ENCODE data around the gene RGS14. TPM values are rescaled to one million over a fixed set of nuclear protein-coding genes. Genes with fewer than 3 reads are reported as not detected.

RGS14 gene
- total and polyA plus RNA-seq, 5 donors from 2014 or later, result 40.1 to 93.3 (median 53.4) TPM

DNA sequence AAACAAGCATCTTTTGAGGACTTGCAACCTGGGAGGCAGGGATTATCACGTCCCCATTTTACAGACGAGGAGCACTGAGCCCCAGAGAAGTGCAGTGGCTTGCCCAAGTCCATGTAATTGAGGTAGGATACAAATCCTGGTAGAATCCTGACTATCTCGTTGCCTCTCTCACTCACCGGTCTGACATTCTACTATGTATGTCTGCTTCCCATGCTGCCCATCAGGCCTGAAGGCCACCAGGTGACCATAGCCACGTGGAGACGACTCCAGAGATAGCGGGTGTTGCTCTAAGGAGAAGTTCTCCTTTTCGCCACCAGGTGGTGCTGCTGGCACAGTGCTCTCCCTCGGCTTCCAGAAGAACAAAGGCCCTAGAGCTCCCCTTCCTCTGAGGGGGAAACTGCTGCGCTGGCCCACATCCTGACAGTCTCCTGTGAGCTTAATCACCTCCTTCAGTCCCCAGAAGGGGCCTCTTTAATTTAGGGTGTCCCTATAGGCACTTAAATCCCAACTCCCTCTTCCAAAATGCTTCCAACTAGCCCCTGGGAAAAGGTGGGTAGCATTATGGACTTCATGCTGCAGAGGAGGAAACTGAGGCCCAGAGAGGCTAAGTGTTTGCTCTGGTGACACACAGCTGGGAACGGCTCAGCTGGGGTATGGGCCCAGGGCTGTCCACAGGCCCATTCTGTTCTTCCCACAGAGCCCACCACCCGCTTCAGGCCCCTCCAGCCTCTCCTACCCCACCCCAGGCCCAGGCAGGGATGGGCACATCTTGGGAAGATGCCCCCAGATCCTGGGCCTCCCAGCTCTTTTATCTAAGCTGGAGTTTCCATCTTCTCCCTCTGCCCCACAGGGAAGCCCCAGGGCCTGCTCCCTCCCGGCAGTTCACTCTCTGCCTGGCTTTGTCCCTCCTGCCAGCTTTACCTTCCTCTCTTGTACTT lies 32.9 kb downstream of the RGS14 start:
- Histone ChIP-seq H3K4me1 (ENCODE audit: control insufficient read depth, insufficient read depth, low read length, poor library complexity, severe bottlenecking) (peaks cover 30% of the 10 kb centered on the region), H3K27me3 (ENCODE audit: control insufficient read depth, insufficient read depth, low read length) (no peaks in the 10 kb centered on the region), H3K27ac (ENCODE audit: insufficient read depth, low read length, poor library complexity, severe bottlenecking) (peak overlapping the region; percentile 73), H3K9me3 (ENCODE audit: control insufficient read depth in 2 of 2, low read length in 2 of 2) (no peaks in the 10 kb centered on the region), H3K36me3 (ENCODE audit: control insufficient read depth, insufficient read depth, low read length) (no peaks in the 10 kb centered on the region), H3K4me3 (ENCODE audit: low read depth, low read length) (peak overlapping the region; percentile 6)
- peaks cover 4 to 35% (median 19%) of the 10 kb centered on the region in 4 donors for H3K4me1 Mint-ChIP-seq
- DNase-seq (peak; percentile 79 to 91 (median 88)), ATAC-seq (ENCODE audit: low read depth in 2 of 2) (peak; percentile 80 to 82)
- H3K9me3 Mint-ChIP-seq, result no peaks in the 10 kb centered on the region
- H3K4me3 Mint-ChIP-seq, result peak overlapping the region in 3 of 4 donors; percentile 37 to 78 (median 63)
- H3K27ac Mint-ChIP-seq, result peak overlapping the region; percentile 68 to 90 (median 89)
- H3K27me3 Mint-ChIP-seq, result peaks cover 4% of the 10 kb centered on the region
- no peaks in the 10 kb centered on the region for H3K36me3 Mint-ChIP-seq

DNA sequence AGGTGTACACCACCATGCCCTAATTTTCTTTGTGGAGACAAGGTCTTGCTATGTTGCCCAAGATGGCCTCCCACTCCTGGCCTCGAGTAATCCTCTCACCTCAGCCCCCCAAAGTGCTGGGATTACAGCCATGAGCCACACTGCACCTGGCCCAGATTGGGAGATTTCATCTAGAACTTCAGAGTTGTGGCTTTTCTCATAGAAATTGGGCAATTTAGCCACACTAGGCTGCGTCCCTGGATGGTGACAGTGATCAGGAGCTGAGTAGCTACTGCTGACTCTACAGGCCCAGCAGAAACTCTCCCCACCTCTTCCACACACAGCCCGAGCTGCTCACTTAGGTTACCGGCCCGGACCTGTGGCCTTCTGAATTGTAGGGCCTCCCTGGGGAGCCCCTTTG lies 35.0 kb downstream of the RGS14 start:
- no peak overlapping the region for H3K4me3 Mint-ChIP-seq
- no peaks in the 10 kb centered on the region for H3K27me3 ChIP-seq (ENCODE audit: control insufficient read depth, insufficient read depth, low read length)
- no peaks in the 10 kb centered on the region for H3K9me3 ChIP-seq (ENCODE audit: control insufficient read depth in 2 of 2, low read length in 2 of 2)
- H3K9me3 Mint-ChIP-seq, result no peaks in the 10 kb centered on the region
- peaks cover 4% of the 10 kb centered on the region for H3K27me3 Mint-ChIP-seq
- peak overlapping the region in 2 of 3 donors; percentile 74 to 79 for H3K27ac Mint-ChIP-seq
- no peak overlapping the region for H3K4me3 ChIP-seq (ENCODE audit: low read depth, low read length)
- H3K36me3 ChIP-seq (ENCODE audit: control insufficient read depth, insufficient read depth, low read length), result no peaks in the 10 kb centered on the region
- H3K36me3 Mint-ChIP-seq, result no peaks in the 10 kb centered on the region
- H3K4me1 Mint-ChIP-seq, result peaks cover 4 to 35% (median 19%) of the 10 kb centered on the region in 4 donors
- H3K4me1 ChIP-seq (ENCODE audit: control insufficient read depth, insufficient read depth, low read length, poor library complexity, severe bottlenecking), result peaks cover 30% of the 10 kb centered on the region
- H3K27ac ChIP-seq (ENCODE audit: insufficient read depth, low read length, poor library complexity, severe bottlenecking), result no peak overlapping the region
- no peak for DNase-seq
- ATAC-seq (ENCODE audit: low read depth in 2 of 2), result no peak

DNA sequence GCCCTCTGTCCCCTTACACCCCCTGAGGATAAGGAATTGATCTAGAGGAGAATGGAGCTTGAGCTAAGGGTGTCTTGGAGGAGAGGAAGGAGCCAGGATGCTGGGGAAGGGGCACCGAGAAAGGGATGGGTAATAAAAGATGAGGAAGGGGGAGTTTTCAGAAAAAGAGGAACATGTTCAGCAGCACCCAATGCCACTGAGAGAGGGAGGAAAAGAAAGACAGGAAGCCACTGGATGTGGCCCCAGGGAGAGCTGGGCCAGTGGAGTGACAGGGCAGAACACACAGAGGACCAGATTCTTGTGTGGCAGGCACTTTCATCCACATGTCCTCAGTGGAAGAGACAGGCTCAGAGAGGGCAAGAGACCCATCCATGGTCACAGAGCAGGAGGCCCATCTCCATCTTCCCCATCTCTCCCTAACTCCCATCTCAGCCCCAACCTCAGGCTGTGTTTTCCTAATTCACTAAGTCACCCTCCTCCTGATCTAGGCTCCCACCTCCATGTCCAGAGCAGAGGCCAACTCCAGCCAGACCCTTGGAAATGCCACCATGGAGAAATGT lies 35.6 kb downstream of the RGS14 start:
- no peaks in the 10 kb centered on the region for H3K27me3 ChIP-seq (ENCODE audit: control insufficient read depth, insufficient read depth, low read length)
- no peak overlapping the region for H3K4me3 ChIP-seq (ENCODE audit: low read depth, low read length)
- Mint-ChIP-seq H3K9me3 (no peaks in the 10 kb centered on the region), H3K4me3 (no peak overlapping the region), H3K4me1 (peaks cover 4 to 32% (median 18%) of the 10 kb centered on the region in 4 donors), H3K27me3 (peaks cover 4% of the 10 kb centered on the region), H3K36me3 (no peaks in the 10 kb centered on the region), H3K27ac (peak overlapping the region in 2 of 3 donors; percentile 20 to 74)
- no peak for DNase-seq
- H3K4me1 ChIP-seq (ENCODE audit: control insufficient read depth, insufficient read depth, low read length, poor library complexity, severe bottlenecking), result peaks cover 28% of the 10 kb centered on the region
- no peak overlapping the region for H3K27ac ChIP-seq (ENCODE audit: insufficient read depth, low read length, poor library complexity, severe bottlenecking)
- no peaks in the 10 kb centered on the region for H3K9me3 ChIP-seq (ENCODE audit: control insufficient read depth in 2 of 2, low read length in 2 of 2)
- no peak for ATAC-seq (ENCODE audit: low read depth in 2 of 2)
- H3K36me3 ChIP-seq (ENCODE audit: control insufficient read depth, insufficient read depth, low read length), result no peaks in the 10 kb centered on the region

DNA sequence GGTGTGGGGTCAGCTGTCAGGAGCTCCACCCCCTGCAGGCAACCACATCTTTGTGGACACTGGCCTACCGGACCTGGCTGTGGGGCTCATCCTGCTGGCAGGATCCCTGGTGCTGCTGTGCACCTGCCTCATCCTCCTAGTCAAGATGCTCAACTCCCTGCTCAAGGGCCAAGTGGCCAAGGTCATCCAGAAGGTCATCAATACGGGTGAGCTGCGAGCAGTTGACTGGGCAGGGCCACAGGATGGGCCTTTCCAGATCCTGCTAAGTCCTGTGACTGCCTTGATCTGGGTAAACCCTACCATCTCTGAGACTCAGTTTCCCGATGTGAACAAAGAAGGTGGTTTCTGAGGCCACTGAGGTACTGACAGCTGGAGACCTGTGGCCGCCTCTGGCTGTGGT lies 36.3 kb downstream of the RGS14 start:
- no peaks in the 10 kb centered on the region for H3K36me3 Mint-ChIP-seq
- no peak overlapping the region for H3K27ac Mint-ChIP-seq
- H3K4me1 Mint-ChIP-seq, result peaks cover 4 to 25% (median 12%) of the 10 kb centered on the region in 4 donors
- Histone ChIP-seq H3K9me3 (ENCODE audit: control insufficient read depth in 2 of 2, low read length in 2 of 2) (no peaks in the 10 kb centered on the region), H3K4me1 (ENCODE audit: control insufficient read depth, insufficient read depth, low read length, poor library complexity, severe bottlenecking) (peaks cover 21% of the 10 kb centered on the region), H3K27ac (ENCODE audit: insufficient read depth, low read length, poor library complexity, severe bottlenecking) (no peak overlapping the region), H3K27me3 (ENCODE audit: control insufficient read depth, insufficient read depth, low read length) (no peaks in the 10 kb centered on the region), H3K36me3 (ENCODE audit: control insufficient read depth, insufficient read depth, low read length) (no peaks in the 10 kb centered on the region), H3K4me3 (ENCODE audit: low read depth, low read length) (no peak overlapping the region)
- no peak overlapping the region for H3K4me3 Mint-ChIP-seq
- ATAC-seq (ENCODE audit: low read depth in 2 of 2), result no peak
- H3K27me3 Mint-ChIP-seq, result peaks cover 4% of the 10 kb centered on the region
- DNase-seq, result no peak
- H3K9me3 Mint-ChIP-seq, result no peaks in the 10 kb centered on the region

DNA sequence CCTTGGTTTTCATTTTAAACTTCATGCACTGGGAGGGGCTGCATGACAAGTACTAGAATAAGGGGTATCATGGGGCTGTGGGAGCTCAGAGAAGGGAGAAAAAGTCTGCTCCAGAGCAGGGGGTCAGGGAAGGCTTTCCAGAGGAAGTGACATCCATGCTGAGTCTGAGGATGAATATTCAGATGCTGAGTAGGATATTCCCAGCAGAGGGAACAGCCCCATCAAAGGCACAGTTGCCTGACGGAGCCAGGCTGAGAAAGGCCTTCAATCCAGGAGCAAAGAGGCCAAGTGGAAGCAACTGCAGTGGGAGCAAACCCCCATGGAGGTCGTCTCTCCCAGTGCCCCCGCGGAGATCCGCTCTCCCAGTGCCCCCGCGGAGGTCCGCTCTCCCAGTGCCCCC lies 38.4 kb downstream of the RGS14 start:
- H3K27ac Mint-ChIP-seq, result no peak overlapping the region
- no peaks in the 10 kb centered on the region for H3K9me3 Mint-ChIP-seq
- H3K4me3 ChIP-seq (ENCODE audit: low read depth, low read length), result no peak overlapping the region
- peaks cover 4% of the 10 kb centered on the region for H3K27me3 Mint-ChIP-seq
- no peaks in the 10 kb centered on the region for H3K27me3 ChIP-seq (ENCODE audit: control insufficient read depth, insufficient read depth, low read length)
- no peaks in the 10 kb centered on the region for H3K36me3 ChIP-seq (ENCODE audit: control insufficient read depth, insufficient read depth, low read length)
- H3K36me3 Mint-ChIP-seq, result no peaks in the 10 kb centered on the region
- H3K9me3 ChIP-seq (ENCODE audit: control insufficient read depth in 2 of 2, low read length in 2 of 2), result no peaks in the 10 kb centered on the region
- no peak for DNase-seq
- H3K4me1 Mint-ChIP-seq, result peaks cover 0 to 6% (median 2%) of the 10 kb centered on the region in 4 donors
- H3K4me3 Mint-ChIP-seq, result no peak overlapping the region
- ATAC-seq (ENCODE audit: low read depth in 2 of 2), result no peak
- H3K27ac ChIP-seq (ENCODE audit: insufficient read depth, low read length, poor library complexity, severe bottlenecking), result no peak overlapping the region
- H3K4me1 ChIP-seq (ENCODE audit: control insufficient read depth, insufficient read depth, low read length, poor library complexity, severe bottlenecking), result peaks cover under 1% of the 10 kb centered on the region

DNA sequence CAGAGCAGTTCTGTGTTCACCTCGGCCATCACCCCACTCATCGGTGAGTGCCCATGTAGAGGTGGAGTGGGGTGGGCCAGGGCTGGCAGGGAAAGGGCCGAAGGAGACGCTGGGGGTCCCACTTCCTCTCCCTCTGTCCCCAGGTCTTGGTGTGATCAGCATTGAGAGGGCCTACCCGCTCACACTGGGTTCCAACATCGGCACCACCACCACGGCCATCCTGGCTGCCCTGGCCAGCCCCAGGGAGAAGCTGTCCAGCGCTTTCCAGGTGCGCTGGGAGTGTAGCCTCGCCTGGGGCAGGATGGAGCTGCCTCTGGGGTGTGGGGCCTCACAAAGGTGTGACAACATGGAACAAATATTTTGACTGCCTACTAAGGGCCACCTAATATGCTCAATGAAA lies 39.1 kb downstream of the RGS14 start:
- Mint-ChIP-seq H3K4me1 (peaks cover 0 to 7% (median under 1%) of the 10 kb centered on the region in 4 donors), H3K9me3 (no peaks in the 10 kb centered on the region), H3K36me3 (no peaks in the 10 kb centered on the region), H3K27me3 (peaks cover 12% of the 10 kb centered on the region), H3K4me3 (peak overlapping the region in 1 of 4 donors; percentile 78), H3K27ac (no peak overlapping the region)
- no peaks in the 10 kb centered on the region for H3K27me3 ChIP-seq (ENCODE audit: control insufficient read depth, insufficient read depth, low read length)
- no peak for DNase-seq
- no peaks in the 10 kb centered on the region for H3K4me1 ChIP-seq (ENCODE audit: control insufficient read depth, insufficient read depth, low read length, poor library complexity, severe bottlenecking)
- H3K36me3 ChIP-seq (ENCODE audit: control insufficient read depth, insufficient read depth, low read length), result no peaks in the 10 kb centered on the region
- H3K9me3 ChIP-seq (ENCODE audit: control insufficient read depth in 2 of 2, low read length in 2 of 2), result no peaks in the 10 kb centered on the region
- no peak overlapping the region for H3K4me3 ChIP-seq (ENCODE audit: low read depth, low read length)
- H3K27ac ChIP-seq (ENCODE audit: insufficient read depth, low read length, poor library complexity, severe bottlenecking), result no peak overlapping the region
- no peak for ATAC-seq (ENCODE audit: low read depth in 2 of 2)

DNA sequence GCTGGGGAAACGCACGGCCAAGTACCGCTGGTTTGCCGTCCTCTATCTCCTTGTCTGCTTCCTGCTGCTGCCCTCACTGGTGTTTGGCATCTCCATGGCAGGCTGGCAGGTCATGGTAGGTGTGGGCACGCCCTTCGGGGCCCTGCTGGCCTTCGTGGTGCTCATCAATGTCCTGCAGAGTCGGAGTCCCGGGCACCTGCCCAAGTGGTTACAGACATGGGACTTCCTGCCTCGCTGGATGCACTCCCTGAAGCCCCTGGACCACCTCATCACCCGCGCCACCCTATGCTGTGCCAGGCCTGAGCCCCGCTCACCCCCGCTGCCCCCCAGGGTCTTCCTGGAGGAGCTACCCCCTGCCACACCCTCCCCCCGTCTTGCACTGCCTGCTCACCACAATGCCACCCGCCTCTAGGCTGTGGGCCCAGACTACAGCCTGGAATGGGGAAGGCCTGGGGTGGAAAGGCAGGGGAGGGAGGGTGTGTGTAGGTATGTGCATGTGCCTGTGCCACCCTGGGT lies 40.2 kb downstream of the RGS14 start:
- no peak overlapping the region for H3K4me3 ChIP-seq (ENCODE audit: low read depth, low read length)
- no peaks in the 10 kb centered on the region for H3K9me3 ChIP-seq (ENCODE audit: control insufficient read depth in 2 of 2, low read length in 2 of 2)
- no peaks in the 10 kb centered on the region for H3K27me3 ChIP-seq (ENCODE audit: control insufficient read depth, insufficient read depth, low read length)
- H3K27ac ChIP-seq (ENCODE audit: insufficient read depth, low read length, poor library complexity, severe bottlenecking), result no peak overlapping the region
- peaks cover 10% of the 10 kb centered on the region for H3K4me1 ChIP-seq (ENCODE audit: control insufficient read depth, insufficient read depth, low read length, poor library complexity, severe bottlenecking)
- no peaks in the 10 kb centered on the region for H3K36me3 Mint-ChIP-seq
- H3K4me1 Mint-ChIP-seq, result peaks cover 0 to 15% (median 7%) of the 10 kb centered on the region in 4 donors
- no peaks in the 10 kb centered on the region for H3K9me3 Mint-ChIP-seq
- H3K27me3 Mint-ChIP-seq, result peaks cover 23% of the 10 kb centered on the region
- H3K27ac Mint-ChIP-seq, result no peak overlapping the region
- no peaks in the 10 kb centered on the region for H3K36me3 ChIP-seq (ENCODE audit: control insufficient read depth, insufficient read depth, low read length)
- no peak for ATAC-seq (ENCODE audit: low read depth in 2 of 2)
- no peak overlapping the region for H3K4me3 Mint-ChIP-seq
- no peak for DNase-seq
